ENCODE measurements around the gene MED14. TPM values are rescaled to one million over a fixed set of nuclear protein-coding genes. Genes with fewer than 3 reads are reported as not detected.

Gene MED14
- total and polyA plus RNA-seq, 2 of the 8 experiments (the other 6 are each of a cell fraction or from before 2014, with no cell fraction given): 79.7 to 117 TPM

- Histone ChIP-seq H3K9me3 (ENCODE audit: insufficient read depth in 2 of 2, low read depth in 1 of 2, low read length in 1 of 2) (no peaks in the 10 kb centered on the region), H3K27ac (ENCODE audit: low read depth, low read length) (no peak overlapping the region), H3K23ac (ENCODE audit: insufficient read length) (no peak overlapping the region), H3K4me2 (ENCODE audit: insufficient read depth in 1 of 2, low read depth in 2 of 2, low read length in 2 of 2) (no peak overlapping the region), H3K56ac (replicated peaks; ENCODE audit: insufficient read length, low read depth, low read length) (no peak overlapping the region), H3K14ac (ENCODE audit: insufficient read length) (no peak overlapping the region), H3K27me3 (replicated peaks in 1 of 4; ENCODE audit: control insufficient read depth in 3 of 4, extremely low read depth in 1 of 4, insufficient read depth in 3 of 4, low read length in 3 of 4) (no peaks in the 10 kb centered on the region), H3K4me3 (ENCODE audit: extremely low read depth in 1 of 4, insufficient read depth in 2 of 4, low read depth in 3 of 4, low read length in 4 of 4) (no peak overlapping the region), H2BK120ac (replicated peaks; ENCODE audit: low read depth, low read length) (no peak overlapping the region), H3K23me2 (ENCODE audit: low read depth, low read length) (no peaks in the 10 kb centered on the region), H4K8ac (ENCODE audit: extremely low read depth, insufficient read depth, low read length) (no peak overlapping the region), H2BK20ac (ENCODE audit: low read length) (no peak overlapping the region), H4K20me1 (replicated peaks in 1 of 2; ENCODE audit: control insufficient read depth in 1 of 2, insufficient read depth in 2 of 2, low read length in 2 of 2) (no peaks in the 10 kb centered on the region), H2BK12ac (ENCODE audit: low read depth, low read length) (no peak overlapping the region), H3K79me2 (ENCODE audit: control insufficient read depth in 1 of 2, insufficient read depth in 2 of 2, low read length in 2 of 2) (no peaks in the 10 kb centered on the region), H3K4ac (replicated peaks; ENCODE audit: insufficient read length, low read depth, low read length) (no peak overlapping the region), H3K18ac (ENCODE audit: extremely low read depth, low read length) (no peak overlapping the region), H3K9ac (replicated peaks in 1 of 4; ENCODE audit: extremely low read depth in 1 of 4, low read depth in 3 of 4, low read length in 3 of 4) (no peak overlapping the region), H3K79me1 (ENCODE audit: low read depth, low read length) (no peaks in the 10 kb centered on the region), H2AK5ac (ENCODE audit: low read depth, low read length) (no peak overlapping the region), H3K36me3 (ENCODE audit: control insufficient read depth in 2 of 4, insufficient read depth in 4 of 4, low read length in 3 of 4) (no peaks in the 10 kb centered on the region), H4K91ac (replicated peaks; ENCODE audit: insufficient read length, low read length) (no peak overlapping the region), H2BK5ac (ENCODE audit: low read depth, low read length) (no peak overlapping the region), H4K5ac (ENCODE audit: insufficient read length, low read depth, low read length) (no peak overlapping the region), H2BK15ac (ENCODE audit: low read length) (no peak overlapping the region), H3K4me1 (replicated peaks in 1 of 4; ENCODE audit: control insufficient read depth in 3 of 4, insufficient read depth in 4 of 4, low read length in 3 of 4) (no peaks in the 10 kb centered on the region), H2AFZ (ENCODE audit: low read length) (no peak overlapping the region; the same call in 1 of the 2 replicates)
- CTCF ChIA-PET (ENCODE audit: partially characterized antibody): no interaction called here
- no peak for FAIRE-seq
- TF ChIP-seq EP300 (IDR thresholded peaks at IDR 0.05; ENCODE audit: borderline replicate concordance in 1 of 2, low read depth in 2 of 2, low read length in 2 of 2) (no peak), EZH2 (IDR thresholded peaks at IDR 0.05; ENCODE audit: low read depth, low read length, severe bottlenecking) (no peak)
- 87% methylated on average over 4 of the region's 6 CpGs; no CpG with 5 or more reads in 1 of the 2 experiments for WGBS, 2 experiments (ENCODE audit: extremely low coverage in 1 of 2, insufficient coverage in 1 of 2, insufficient read length in 1 of 2, insufficient replicate concordance in 2 of 2, low coverage in 1 of 2, low lambda C conversion rate in 2 of 2, missing lambda C conversion rate in 1 of 2)
- POLR2A ChIA-PET (ENCODE audit: partially characterized antibody): no interaction called here
- no peak for DNase-seq (ENCODE audit: low read depth in 1 of 2, low spot score in 2 of 2)
Measured at GRCh38 chrX:40780082-40780481, 44.7 kb upstream of the MED14 start.
